H9 (cell line): Measurements from ENCODE around the gene BLACAT1. TPM values are rescaled to one million over a fixed set of nuclear protein-coding genes. Genes with fewer than 3 reads are reported as not detected.

Experiments
- DNase-seq: peaks from one replicate; pipeline ENCODE4 v3.0.0-alpha.2; 2017
- H2AFZ ChIP-seq: one replicate; pipeline ENCODE4 v1.6.1; 2013; ENCODE audit warnings: mild to moderate bottlenecking, low read length, control low read depth, moderate library complexity
- H2AK5ac ChIP-seq: 2 replicates; pipeline ENCODE4 v1.6.1; 2013; ENCODE audit warnings: low read length, control low read depth, mixed read lengths; ENCODE audit not compliant: insufficient read length
- H2BK120ac ChIP-seq: one replicate; pipeline ENCODE4 v1.6.1; 2013; ENCODE audit warnings: low read depth, mild to moderate bottlenecking, low read length, control low read depth, inconsistent platforms; ENCODE audit not compliant: poor library complexity, severe bottlenecking
- H2BK12ac ChIP-seq: 2 replicates; pipeline ENCODE4 v1.6.1; 2013; ENCODE audit warnings: low read length, control low read depth, mixed read lengths, low read depth; ENCODE audit not compliant: insufficient read length
- H2BK15ac ChIP-seq: 2 replicates; pipeline ENCODE4 v1.6.1; 2013; ENCODE audit warnings: low read depth, low read length, control low read depth
- H2BK20ac ChIP-seq: one replicate; pipeline ENCODE4 v1.6.1; 2013; ENCODE audit warnings: low read depth, mild to moderate bottlenecking, low read length, control low read depth, inconsistent platforms; ENCODE audit not compliant: poor library complexity, severe bottlenecking
- H2BK5ac ChIP-seq: 2 replicates; pipeline ENCODE4 v1.6.1; 2013; ENCODE audit warnings: low read length, control low read depth, mixed read lengths; ENCODE audit not compliant: insufficient read length
- H3K14ac ChIP-seq: 2 replicates; pipeline ENCODE4 v1.6.1; 2013; ENCODE audit warnings: low read length, control low read depth; ENCODE audit not compliant: insufficient read depth
- H3K18ac ChIP-seq: 2 replicates; pipeline ENCODE4 v1.6.1; 2013; ENCODE audit warnings: low read depth, mild to moderate bottlenecking, mixed read lengths, low read length, control low read depth; ENCODE audit not compliant: insufficient read length
- H3K23ac ChIP-seq: 2 replicates; pipeline ENCODE4 v1.6.1; 2013; ENCODE audit warnings: low read length, control low read depth, mixed read lengths, low read depth; ENCODE audit not compliant: insufficient read length
- H3K23me2 ChIP-seq: 2 replicates; pipeline ENCODE4 v1.6.1; 2013; ENCODE audit warnings: low read depth, mild to moderate bottlenecking, mixed read lengths, low read length, control low read depth; ENCODE audit not compliant: insufficient read length, poor library complexity, severe bottlenecking
- H3K27ac ChIP-seq: 2 replicates; pipeline ENCODE4 v1.5.1; 2013; ENCODE audit warnings: low read length, control low read depth, mixed read lengths, low read depth; ENCODE audit not compliant: insufficient read length
- H3K27me3 ChIP-seq: 2 replicates; pipeline ENCODE4 v1.6.1; 2013; ENCODE audit warnings: low read length, control low read depth, inconsistent platforms; ENCODE audit not compliant: insufficient read depth
- H3K4ac ChIP-seq: 2 replicates; pipeline ENCODE4 v1.6.1; 2013; ENCODE audit warnings: low read depth, mild to moderate bottlenecking, control low read depth, inconsistent platforms, low read length, moderate library complexity
- H3K4me1 ChIP-seq: 2 replicates; pipeline ENCODE4 v1.6.1; 2013; ENCODE audit warnings: low read length, control low read depth, inconsistent platforms; ENCODE audit not compliant: insufficient read depth
- H3K4me2 ChIP-seq: 2 replicates; pipeline ENCODE4 v1.6.1; 2013; ENCODE audit warnings: low read length, control low read depth, mixed read lengths; ENCODE audit not compliant: insufficient read length, insufficient read depth
- H3K56ac ChIP-seq: 2 replicates; pipeline ENCODE4 v1.6.1; 2013; ENCODE audit warnings: low read depth, mild to moderate bottlenecking, mixed read lengths, low read length, control low read depth; ENCODE audit not compliant: insufficient read length
- H3K79me1 ChIP-seq: 2 replicates; pipeline ENCODE4 v1.6.1; 2013; ENCODE audit warnings: low read depth, mild to moderate bottlenecking, moderate library complexity, low read length, control low read depth, inconsistent platforms; ENCODE audit not compliant: insufficient read depth, poor library complexity, severe bottlenecking
- H3K79me2 ChIP-seq: 2 replicates; pipeline ENCODE4 v1.6.1; 2013; ENCODE audit warnings: low read length, control low read depth, inconsistent platforms; ENCODE audit not compliant: insufficient read depth
- H3K9ac ChIP-seq: 2 replicates; pipeline ENCODE4 v1.6.1; 2013; ENCODE audit warnings: low read length, control low read depth, mixed read lengths; ENCODE audit not compliant: insufficient read length; ENCODE audit errors: extremely low read depth
- H3K9me3 ChIP-seq: one replicate; pipeline ENCODE4 v1.6.1; 2013; ENCODE audit warnings: low read depth, low read length, inconsistent platforms; ENCODE audit not compliant: control insufficient read depth
- H3T11ph ChIP-seq: one replicate; pipeline ENCODE4 v1.6.1; 2013; ENCODE audit warnings: mild to moderate bottlenecking, low read length, control low read depth, inconsistent platforms
- H4K20me1 ChIP-seq: one replicate; pipeline ENCODE4 v1.6.1; 2013; ENCODE audit not compliant: control insufficient read depth, insufficient read length, insufficient read depth
- H4K5ac ChIP-seq: 2 replicates; pipeline ENCODE4 v1.6.1; 2013; ENCODE audit warnings: low read depth, mild to moderate bottlenecking, mixed read lengths, low read length, control low read depth; ENCODE audit not compliant: insufficient read length
- H4K8ac ChIP-seq: replicated peaks from 2 replicates; pipeline ENCODE4 v1.6.1; 2013; ENCODE audit warnings: low read length, control low read depth, mixed read lengths, low read depth; ENCODE audit not compliant: insufficient read length
- H4K91ac ChIP-seq: 2 replicates; pipeline ENCODE4 v1.6.1; 2013; ENCODE audit warnings: low read depth, mild to moderate bottlenecking, moderate library complexity, mixed read lengths, low read length, control low read depth; ENCODE audit not compliant: insufficient read length
- H3K27ac Mint-ChIP-seq, 3 experiments: 2 replicates in 2 of 3; 3 replicates in 1 of 3; pipeline ENCODE4 v1.8.0; 2020 to 2021; ENCODE audit warnings: mixed read lengths in 3 of 3, mild to moderate bottlenecking in 1 of 3, moderate library complexity in 1 of 3
- H3K27me3 Mint-ChIP-seq: 2 replicates; pipeline ENCODE4 v1.8.0; 2021; ENCODE audit warnings: low read depth, mild to moderate bottlenecking, moderate library complexity, mixed read lengths
- H3K36me3 Mint-ChIP-seq, 3 experiments: 2 replicates in 2 of 3; 3 replicates in 1 of 3; pipeline ENCODE4 v1.8.0; 2020 to 2021; ENCODE audit warnings: low read depth in 3 of 3, mixed read lengths in 3 of 3; ENCODE audit not compliant: insufficient read depth in 1 of 3
- H3K4me1 Mint-ChIP-seq, 2 experiments: 2 replicates each; pipeline ENCODE4 v1.8.0; 2020; ENCODE audit warnings: mixed read lengths in 2 of 2
- H3K4me3 Mint-ChIP-seq, 2 experiments: 2 replicates in 1 of 2; 3 replicates in 1 of 2; pipeline ENCODE4 v1.8.0; 2020 to 2021; ENCODE audit warnings: mild to moderate bottlenecking in 2 of 2, mixed read lengths in 2 of 2, moderate library complexity in 1 of 2
- H3K9me3 Mint-ChIP-seq, 2 experiments: 2 replicates in 1 of 2; 3 replicates in 1 of 2; pipeline ENCODE4 v1.8.0; 2020; ENCODE audit warnings: mild to moderate bottlenecking in 2 of 2, mixed read lengths in 2 of 2, moderate library complexity in 1 of 2
- WGBS: extraction: QIAGEN DNeasy Blood & Tissue Kit; methylation state at CpG from one replicate; pipeline ENCODE4 v1.1.7; 2013; ENCODE audit warnings: missing lambda C conversion rate, low lambda C conversion rate, mixed read lengths; ENCODE audit not compliant: insufficient read length; ENCODE audit errors: extremely low coverage; 5-methylcytosine and 5-hydroxymethylcytosine counted together
- total RNA-seq: library from RNA; stranded (reverse); gene quantifications from 2 replicates; pipeline ENCODE4 v1.2.1, GENCODE V29; 2021
- TF ChIP-seq, protein P1 (sequence below): fragments of 200-600 bp; sonication (generic); conservative IDR thresholded peaks from 3 replicates; pipeline ENCODE4 v1.8.0; 2021; ENCODE audit warnings: antibody characterized with exemption, mild to moderate bottlenecking

The BLACAT1 gene
- total RNA-seq, 1 experiment from 2014 or later = 4.0 TPM

DNA sequence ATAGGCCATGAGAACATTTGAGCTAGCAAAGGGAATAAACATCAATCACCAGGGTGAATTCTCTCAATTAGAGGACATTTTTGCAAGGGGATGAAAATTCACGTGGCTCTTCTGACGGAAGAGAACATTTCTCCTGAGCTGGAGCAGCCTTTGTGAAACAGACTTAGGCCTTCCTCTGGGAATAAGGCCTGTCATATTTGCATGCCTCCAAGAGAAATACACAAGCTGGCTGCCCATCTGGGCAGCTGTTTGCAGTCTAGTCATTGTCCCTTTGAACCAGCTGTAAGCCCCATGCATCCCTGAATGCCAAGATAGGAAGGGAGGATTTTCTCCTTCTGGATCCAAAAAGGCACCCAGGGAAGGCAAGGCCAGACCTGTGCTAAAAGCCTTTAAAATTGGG lies 39.5 kb downstream of the BLACAT1 start:
- H3K4me2 ChIP-seq = no peak overlapping the region
- peaks cover 2% of the 10 kb centered on the region; the same call in 1 of the 2 replicates for H3K4me1 ChIP-seq
- no peak overlapping the region for H2BK20ac ChIP-seq
- no peak overlapping the region for H2BK15ac ChIP-seq
- no peak for DNase-seq
- no peak overlapping the region for H3K9ac ChIP-seq
- no peak overlapping the region for H2BK12ac ChIP-seq
- Mint-ChIP-seq H3K36me3 (peaks cover 0 to 2% (median 0%) of the 10 kb centered on the region in 3 experiments; a peak in 1 of 7 replicates), H3K27ac (no peak overlapping the region), H3K4me1 (no peaks in the 10 kb centered on the region), H3K9me3 (no peaks in the 10 kb centered on the region), H3K4me3 (no peak overlapping the region), H3K27me3 (peaks cover 23% of the 10 kb centered on the region)
- H3K4ac ChIP-seq = no peak overlapping the region
- H3K9me3 ChIP-seq = no peaks in the 10 kb centered on the region
- H4K91ac ChIP-seq = no peak overlapping the region
- no peaks in the 10 kb centered on the region for H3K79me1 ChIP-seq
- H3K79me2 ChIP-seq = no peaks in the 10 kb centered on the region
- H2AK5ac ChIP-seq = no peak overlapping the region
- no peak overlapping the region for H3K18ac ChIP-seq
- no peaks in the 10 kb centered on the region for H4K20me1 ChIP-seq
- TF ChIP-seq, protein P1, sequence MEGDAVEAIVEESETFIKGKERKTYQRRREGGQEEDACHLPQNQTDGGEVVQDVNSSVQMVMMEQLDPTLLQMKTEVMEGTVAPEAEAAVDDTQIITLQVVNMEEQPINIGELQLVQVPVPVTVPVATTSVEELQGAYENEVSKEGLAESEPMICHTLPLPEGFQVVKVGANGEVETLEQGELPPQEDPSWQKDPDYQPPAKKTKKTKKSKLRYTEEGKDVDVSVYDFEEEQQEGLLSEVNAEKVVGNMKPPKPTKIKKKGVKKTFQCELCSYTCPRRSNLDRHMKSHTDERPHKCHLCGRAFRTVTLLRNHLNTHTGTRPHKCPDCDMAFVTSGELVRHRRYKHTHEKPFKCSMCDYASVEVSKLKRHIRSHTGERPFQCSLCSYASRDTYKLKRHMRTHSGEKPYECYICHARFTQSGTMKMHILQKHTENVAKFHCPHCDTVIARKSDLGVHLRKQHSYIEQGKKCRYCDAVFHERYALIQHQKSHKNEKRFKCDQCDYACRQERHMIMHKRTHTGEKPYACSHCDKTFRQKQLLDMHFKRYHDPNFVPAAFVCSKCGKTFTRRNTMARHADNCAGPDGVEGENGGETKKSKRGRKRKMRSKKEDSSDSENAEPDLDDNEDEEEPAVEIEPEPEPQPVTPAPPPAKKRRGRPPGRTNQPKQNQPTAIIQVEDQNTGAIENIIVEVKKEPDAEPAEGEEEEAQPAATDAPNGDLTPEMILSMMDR = no peak
- no peak overlapping the region for H3K56ac ChIP-seq
- H2AFZ ChIP-seq = no peak overlapping the region
- H3K14ac ChIP-seq = no peak overlapping the region
- H4K8ac ChIP-seq = no peak overlapping the region
- no peak overlapping the region for H3K23ac ChIP-seq
- H3K27me3 ChIP-seq = no peaks in the 10 kb centered on the region
- WGBS = no CpG with 5 or more reads among the region's 2 CpGs
- no peak overlapping the region for H4K5ac ChIP-seq
- no peak overlapping the region for H3K27ac ChIP-seq
- no peak overlapping the region for H2BK5ac ChIP-seq
- no peak overlapping the region for H2BK120ac ChIP-seq
- no peaks in the 10 kb centered on the region for H3K23me2 ChIP-seq
- no peak overlapping the region for H3T11ph ChIP-seq
